Duodenal mucosa (tissue), 2 donors: ENCODE measurements around the gene SLC17A5.
"Not testable (repeated sequence)": the region's sequence is repeated elsewhere in the genome, so short reads cannot be mapped to it uniquely, and the experiment has no call there.

Source experiments
- H3K27ac ChIP-seq: one replicate; pipeline ENCODE4 v1.7.0; 2013; ENCODE audit warnings: low read depth, low read length
- H3K27me3 ChIP-seq, 2 donors: one replicate each; pipeline ENCODE4 v1.7.0; 2013; ENCODE audit warnings: low read length in 2 of 2, control low read depth in 1 of 2; ENCODE audit not compliant: insufficient read depth in 2 of 2, control insufficient read depth in 1 of 2
- H3K36me3 ChIP-seq, 2 donors: one replicate each; pipeline ENCODE4 v1.7.0; 2013; ENCODE audit warnings: low read length in 2 of 2, control low read depth in 1 of 2; ENCODE audit not compliant: insufficient read depth in 2 of 2, control insufficient read depth in 1 of 2
- H3K4me1 ChIP-seq, 2 donors: one replicate each; pipeline ENCODE4 v1.7.0; 2013; ENCODE audit warnings: low read length in 2 of 2, control low read depth in 1 of 2; ENCODE audit not compliant: insufficient read depth in 2 of 2, control insufficient read depth in 1 of 2
- H3K4me3 ChIP-seq, 2 donors: one replicate each; pipeline ENCODE4 v1.7.0; 2013; ENCODE audit warnings: low read length in 2 of 2, low read depth in 1 of 2
- H3K9ac ChIP-seq, 2 donors: one replicate each; pipeline ENCODE4 v1.7.0; 2013; ENCODE audit warnings: low read length in 2 of 2, low read depth in 1 of 2
- H3K9me3 ChIP-seq, 2 donors: one replicate each; pipeline ENCODE4 v1.7.0; 2013; ENCODE audit warnings: low read length in 2 of 2, control low read depth in 1 of 2; ENCODE audit not compliant: control insufficient read depth in 1 of 2

SLC17A5 gene

GRCh38 chr6:73556836-73557235 lies 97.0 kb downstream of the SLC17A5 start:
- no peak overlapping the region for H3K9ac ChIP-seq
- H3K4me3 ChIP-seq, result no peak overlapping the region
- H3K27ac ChIP-seq, result no peak overlapping the region
- H3K9me3 ChIP-seq, result no peaks in the 10 kb centered on the region
- peaks cover 3 to 4% of the 10 kb centered on the region in 2 donors for H3K4me1 ChIP-seq
- H3K27me3 ChIP-seq, result no peaks in the 10 kb centered on the region
- H3K36me3 ChIP-seq, result no peaks in the 10 kb centered on the region

GRCh38 chr6:73555380-73555949 lies 98.3 kb downstream of the SLC17A5 start:
- not testable (repeated sequence) for H3K4me3 ChIP-seq

DNA sequence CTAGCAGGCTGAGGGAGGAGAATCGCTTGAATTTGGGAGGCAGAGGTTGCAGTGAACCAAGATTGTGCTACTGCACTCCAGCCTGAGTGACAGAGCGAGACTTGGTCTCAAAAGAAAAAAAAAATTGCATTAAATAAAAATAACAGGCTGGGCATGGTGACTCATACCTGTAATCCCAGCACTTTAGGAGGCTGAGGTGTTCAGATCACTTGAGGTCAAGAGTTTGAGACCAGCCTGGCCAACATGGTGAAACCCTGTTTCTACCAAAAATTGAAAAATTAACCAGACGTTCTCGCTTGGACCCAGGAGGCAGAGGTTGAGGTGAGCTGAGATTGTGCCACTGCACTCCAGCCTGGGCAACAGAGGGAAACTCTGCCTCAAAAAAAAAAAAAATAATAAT lies 102.7 kb downstream of the SLC17A5 start:
- not testable (repeated sequence) for H3K36me3 ChIP-seq, H3K27me3 ChIP-seq, H3K4me3 ChIP-seq, H3K27ac ChIP-seq, H3K4me1 ChIP-seq, H3K9ac ChIP-seq, H3K9me3 ChIP-seq

More at GRCh38 chr6:73555380-73555949, 98.3 kb downstream of the SLC17A5 start:
- not testable (repeated sequence) for H3K9me3 ChIP-seq, H3K4me1 ChIP-seq, H3K9ac ChIP-seq, H3K36me3 ChIP-seq, H3K27ac ChIP-seq, H3K27me3 ChIP-seq

DNA sequence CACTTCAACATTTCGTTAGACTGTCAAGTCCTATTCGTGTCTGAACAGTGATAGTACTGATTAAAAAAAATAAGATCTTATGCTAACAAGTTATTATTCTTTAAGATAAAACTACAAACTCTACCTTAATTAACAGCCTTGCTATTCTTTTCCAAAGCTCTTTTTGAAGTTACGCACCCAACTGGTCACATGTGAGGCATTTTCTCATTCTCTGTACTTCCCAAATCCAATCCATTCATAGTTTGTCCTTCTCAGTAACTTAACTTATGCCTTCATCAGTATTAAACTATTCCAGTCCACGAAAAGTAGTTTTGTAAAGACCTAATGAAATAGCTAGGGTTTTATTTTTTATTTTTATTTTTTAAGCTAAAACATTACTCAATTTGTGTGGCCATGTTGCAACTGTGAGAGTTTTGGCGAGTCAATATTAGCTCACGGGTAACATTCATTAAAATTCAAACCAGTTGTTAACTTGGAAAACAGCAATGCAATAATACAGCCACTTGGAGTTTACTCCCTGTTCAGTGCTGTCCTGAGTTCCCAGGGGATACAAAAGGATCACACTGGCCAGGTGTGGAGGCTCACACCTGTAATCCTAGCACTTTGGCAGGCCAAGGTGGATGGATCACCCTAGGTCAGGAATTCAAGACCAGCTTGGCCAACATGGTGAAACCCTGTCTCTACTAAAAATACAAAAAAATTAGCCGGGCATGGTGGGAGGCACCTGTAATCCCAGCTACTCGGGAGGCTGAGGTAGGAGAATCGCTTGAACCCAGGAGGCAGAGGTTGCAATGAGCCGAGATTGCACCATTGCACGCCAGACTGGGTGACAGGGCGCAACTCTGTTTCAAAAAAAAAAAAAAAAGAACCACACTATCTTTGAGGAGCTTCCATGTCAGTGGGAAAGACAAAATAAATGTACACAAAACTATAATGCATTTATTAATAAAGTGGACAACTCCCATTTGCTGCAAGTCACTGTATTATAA lies 105.0 kb downstream of the SLC17A5 start:
- Histone ChIP-seq H3K36me3 (no peaks in the 10 kb centered on the region), H3K4me3 (no peak overlapping the region), H3K4me1 (no peaks in the 10 kb centered on the region), H3K9me3 (no peaks in the 10 kb centered on the region), H3K27ac (no peak overlapping the region), H3K9ac (no peak overlapping the region), H3K27me3 (no peaks in the 10 kb centered on the region)

DNA sequence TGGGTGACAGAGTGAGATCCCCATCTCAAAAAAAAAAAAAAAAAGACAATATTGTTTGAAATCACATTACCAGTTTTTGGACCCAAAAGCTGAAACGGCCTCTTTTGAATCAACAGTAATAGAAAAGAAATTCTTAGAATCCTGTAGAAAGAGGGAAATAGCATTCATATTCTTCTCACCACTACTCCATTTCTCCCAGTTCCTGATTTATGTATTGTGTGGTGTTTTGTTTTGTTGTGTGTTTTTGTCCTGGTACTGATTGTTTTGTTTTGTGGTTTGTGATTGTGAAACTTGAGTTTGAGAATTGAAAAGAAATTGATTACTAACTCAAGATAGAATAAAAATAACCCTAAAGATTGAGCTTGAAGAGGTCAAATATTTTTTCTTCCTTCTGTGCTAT lies 106.8 kb downstream of the SLC17A5 start:
- Histone ChIP-seq H3K9me3 (no peaks in the 10 kb centered on the region), H3K27ac (no peak overlapping the region), H3K36me3 (no peaks in the 10 kb centered on the region), H3K4me3 (no peak overlapping the region), H3K9ac (no peak overlapping the region), H3K4me1 (no peaks in the 10 kb centered on the region), H3K27me3 (no peaks in the 10 kb centered on the region)
